ENCODE results near the gene TMEM147.

GRCh38 chr19:35524181-35524837 is 21.1 kb upstream of the TMEM147 start:
- TF ChIP-seq, protein P1, sequence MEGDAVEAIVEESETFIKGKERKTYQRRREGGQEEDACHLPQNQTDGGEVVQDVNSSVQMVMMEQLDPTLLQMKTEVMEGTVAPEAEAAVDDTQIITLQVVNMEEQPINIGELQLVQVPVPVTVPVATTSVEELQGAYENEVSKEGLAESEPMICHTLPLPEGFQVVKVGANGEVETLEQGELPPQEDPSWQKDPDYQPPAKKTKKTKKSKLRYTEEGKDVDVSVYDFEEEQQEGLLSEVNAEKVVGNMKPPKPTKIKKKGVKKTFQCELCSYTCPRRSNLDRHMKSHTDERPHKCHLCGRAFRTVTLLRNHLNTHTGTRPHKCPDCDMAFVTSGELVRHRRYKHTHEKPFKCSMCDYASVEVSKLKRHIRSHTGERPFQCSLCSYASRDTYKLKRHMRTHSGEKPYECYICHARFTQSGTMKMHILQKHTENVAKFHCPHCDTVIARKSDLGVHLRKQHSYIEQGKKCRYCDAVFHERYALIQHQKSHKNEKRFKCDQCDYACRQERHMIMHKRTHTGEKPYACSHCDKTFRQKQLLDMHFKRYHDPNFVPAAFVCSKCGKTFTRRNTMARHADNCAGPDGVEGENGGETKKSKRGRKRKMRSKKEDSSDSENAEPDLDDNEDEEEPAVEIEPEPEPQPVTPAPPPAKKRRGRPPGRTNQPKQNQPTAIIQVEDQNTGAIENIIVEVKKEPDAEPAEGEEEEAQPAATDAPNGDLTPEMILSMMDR (IDR thresholded peaks at IDR 0.05; ENCODE audit: low read length): no peak
- no peak for TF ChIP-seq EZH2 (IDR thresholded peaks at IDR 0.05; ENCODE audit: borderline replicate concordance, low read length)

Data from OCI-LY1 (cell line).